ENCODE measurements around the gene GJB6.

GJB6 gene

DNA sequence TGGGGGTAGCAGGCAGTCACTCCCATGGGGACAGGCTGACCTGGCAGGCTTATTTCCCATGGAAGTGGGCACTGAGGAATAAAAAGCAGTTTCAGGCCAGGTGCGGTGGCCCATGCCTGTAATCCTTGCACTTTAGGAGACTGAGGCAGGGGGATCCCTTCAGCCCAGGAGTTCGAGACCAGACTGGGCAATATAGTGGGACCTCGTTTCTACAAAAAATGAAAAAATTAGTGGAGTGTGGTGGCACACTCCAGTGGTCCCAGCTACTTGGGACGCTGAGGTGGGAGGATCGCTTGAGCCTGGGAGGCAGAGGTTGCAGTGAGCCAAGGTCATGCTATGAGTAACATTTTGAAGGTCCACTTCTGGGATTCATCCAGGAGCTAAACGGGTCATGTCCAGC is 45.3 kb downstream of the GJB6 start:
- no peak for DNase-seq (ENCODE audit: low read depth)

- DNase-seq (ENCODE audit: low read depth), result no peak
Measured at GRCh38 chr13:20185366-20186056, 46.6 kb downstream of the GJB6 start.

- DNase-seq (ENCODE audit: low read depth), result no peak
Measured at GRCh38 chr13:20182231-20182846, 49.8 kb downstream of the GJB6 start.

DNA sequence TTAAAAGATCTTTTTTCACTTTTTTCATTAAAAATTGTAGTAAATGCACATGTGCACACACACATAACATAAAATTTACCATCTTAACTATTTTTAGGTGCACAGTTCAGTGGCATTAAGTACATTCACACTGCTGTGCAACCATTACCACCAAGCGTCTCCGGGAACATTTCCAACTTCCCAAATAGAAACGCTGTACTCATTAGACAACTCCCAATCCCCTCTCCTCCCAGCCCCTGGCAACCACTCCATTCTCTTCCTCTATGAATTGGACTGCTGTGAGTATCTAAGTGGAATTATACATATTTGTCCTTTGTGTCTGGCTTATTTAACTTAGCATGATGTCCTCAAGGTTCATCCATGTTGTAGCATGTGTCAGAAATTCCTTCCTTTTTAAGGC is 50.9 kb downstream of the GJB6 start:
- DNase-seq (ENCODE audit: low read depth), result no peak

DNA sequence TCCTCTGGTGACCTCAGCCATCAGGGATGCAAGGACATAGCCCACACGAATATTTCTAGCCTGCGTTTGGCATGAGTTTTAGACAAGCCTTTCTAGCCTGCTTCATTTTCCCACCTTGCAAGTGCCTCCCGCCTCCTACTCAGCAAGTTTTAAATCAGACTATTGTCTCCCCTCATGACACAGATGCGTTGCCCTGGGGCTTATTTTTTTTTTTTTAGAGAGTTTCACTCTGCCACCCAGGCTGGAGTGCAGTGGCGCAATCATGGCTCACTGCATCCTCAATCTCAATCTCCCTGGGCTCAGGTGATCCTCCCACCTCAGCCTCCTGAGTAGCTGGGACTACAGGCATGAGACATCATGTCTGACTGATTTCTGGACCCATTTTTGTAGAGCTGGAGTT is 54.0 kb downstream of the GJB6 start:
- DNase-seq (ENCODE audit: low read depth), result no peak

- no peak for DNase-seq (ENCODE audit: low read depth)
Measured at GRCh38 chr13:20177049-20177831, 54.9 kb downstream of the GJB6 start.

DNA sequence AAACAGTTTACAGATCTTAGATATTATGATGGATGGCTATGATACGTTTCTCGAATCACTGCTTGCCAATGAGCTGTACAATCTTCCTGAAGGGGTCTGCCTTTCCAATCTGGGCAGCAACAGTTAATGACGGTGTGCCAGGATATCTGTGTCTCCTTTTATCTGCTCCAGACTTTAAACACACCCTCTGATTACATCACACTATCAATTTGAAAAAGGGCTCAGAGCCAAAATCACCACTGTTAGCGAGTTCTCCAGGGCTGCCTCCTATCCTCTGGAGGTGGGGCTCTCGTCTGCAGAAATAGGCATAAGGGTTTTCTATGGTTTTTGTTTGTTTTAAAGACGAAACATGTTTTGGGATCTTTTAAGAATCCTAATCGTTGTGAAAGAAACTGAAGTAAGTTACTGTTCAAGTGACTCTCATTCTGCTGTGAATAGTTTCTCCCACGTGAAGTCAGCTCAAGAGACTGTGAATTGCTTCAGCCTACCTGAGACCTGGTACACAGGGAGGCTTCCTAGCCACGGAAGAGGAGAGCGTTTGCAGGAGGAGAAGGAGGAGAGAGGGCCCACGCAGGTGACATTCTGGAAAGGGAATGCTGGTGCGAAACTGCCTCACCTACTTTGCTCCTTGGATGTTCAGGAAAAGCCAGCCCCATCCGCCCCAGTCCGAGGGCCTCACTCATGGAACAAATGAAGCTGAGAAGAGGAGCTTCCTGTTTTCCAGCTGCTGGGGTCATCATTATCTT is 56.0 kb downstream of the GJB6 start:
- DNase-seq (ENCODE audit: low read depth), result no peak

GRCh38 chr13:20175406-20175794 is 56.7 kb downstream of the GJB6 start:
- no peak for DNase-seq (ENCODE audit: low read depth)

DNA sequence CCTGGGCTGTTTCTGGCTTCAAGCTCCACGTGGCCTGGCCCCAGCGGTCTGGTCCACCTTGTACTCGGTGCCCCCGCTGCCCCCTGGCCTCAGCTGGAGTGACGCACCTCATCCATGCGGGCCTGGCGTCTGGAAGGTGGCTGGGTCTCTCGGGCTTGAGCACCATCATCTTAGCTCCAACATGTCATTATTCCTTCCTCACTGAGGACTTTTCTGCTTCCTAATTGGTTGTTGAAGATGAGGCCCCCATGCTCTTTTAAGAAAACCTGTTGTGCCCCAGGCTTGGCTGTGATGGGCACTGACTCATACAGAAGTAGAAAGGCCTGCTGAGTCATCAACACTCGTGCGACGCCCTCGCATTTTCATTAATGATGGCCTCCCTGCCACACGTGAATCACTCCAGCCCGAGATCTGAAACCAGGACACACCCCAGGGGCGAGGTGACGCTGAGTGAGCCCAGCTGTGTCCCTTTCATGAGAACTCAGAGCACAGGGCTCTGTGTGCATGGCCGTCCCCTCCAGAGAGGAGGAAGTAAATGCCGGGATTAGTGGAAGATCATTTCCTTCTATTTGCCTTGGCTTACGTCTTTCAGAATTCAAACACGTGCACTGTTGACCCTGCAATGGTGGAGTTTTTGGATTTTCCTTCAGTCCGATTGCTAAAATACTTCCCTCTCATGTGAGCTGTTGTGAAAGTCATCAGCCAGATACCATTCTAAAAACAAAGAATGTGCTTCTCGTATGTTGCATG is 57.3 kb downstream of the GJB6 start:
- DNase-seq (ENCODE audit: low read depth), result peak; percentile 63

GRCh38 chr13:20173116-20173746 is 58.9 kb downstream of the GJB6 start:
- DNase-seq (ENCODE audit: low read depth), result no peak
